Fibroblast of skin of back (primary cell): ENCODE results near the gene BAIAP2.

ENCODE experiments used
- DNase-seq: peaks from one replicate; pipeline ENCODE4 v3.0.0-alpha.2; 2013

BAIAP2 gene

GRCh38 chr17:81161536-81161935 is 126.6 kb downstream of the BAIAP2 start:
- DNase-seq = no peak

GRCh38 chr17:81161972-81162371 is 127.0 kb downstream of the BAIAP2 start:
- DNase-seq = no peak

- DNase-seq = no peak
Measured at GRCh38 chr17:81162491-81162890, 127.5 kb downstream of the BAIAP2 start.

GRCh38 chr17:81163051-81163695 is 128.2 kb downstream of the BAIAP2 start:
- DNase-seq = no peak

- no peak for DNase-seq
Measured at GRCh38 chr17:81163703-81164370, 128.9 kb downstream of the BAIAP2 start.

- no peak for DNase-seq
Measured at GRCh38 chr17:81164371-81165245, 129.7 kb downstream of the BAIAP2 start.

- no peak for DNase-seq
Measured at GRCh38 chr17:81165246-81166032, 130.5 kb downstream of the BAIAP2 start, which contains the start of gene PVALEF. TSS of gene PVALEF (plus strand) at chr17:81165507. CDS start at chr17:81181227, 15,720 bp downstream.

- no peak for DNase-seq
Measured at GRCh38 chr17:81166033-81166492, 131.1 kb downstream of the BAIAP2 start, which contains the start of gene AATK. TSS of gene AATK (minus strand) at chr17:81166221. CDS start at chr17:81165992, 229 bp downstream.
